Stimulated activated naive CD8-positive, alpha-beta T cell treated with anti-CD3 and anti-CD28 coated beads, Interleukin-15, amount 100 ng/mL, for 72 hours (primary cell): ENCODE results near the gene KCMF1.
"Not testable (repeated sequence)": the region's sequence is repeated elsewhere in the genome, so short reads cannot be mapped to it uniquely, and the experiment has no call there.

Experiments used
- ATAC-seq: fragments of 150-1000 bp; cut with Tn5 transposase; 2 replicates; pipeline ENCODE4 v1.10.0; 2021; ENCODE audit warnings: mild to moderate bottlenecking, moderate library complexity
- DNase-seq, 2 donors: peaks; one replicate each; pipeline ENCODE4 v3.0.0; 2021 to 2022
- H3K27ac Mint-ChIP-seq, 2 donors: one replicate each; pipeline ENCODE4 v1.8.0; 2022; ENCODE audit warnings: mild to moderate bottlenecking in 2 of 2, mixed read lengths in 2 of 2, moderate library complexity in 2 of 2
- H3K27me3 Mint-ChIP-seq: one replicate; pipeline ENCODE4 v1.8.0; 2022; ENCODE audit warnings: mixed read lengths
- H3K4me1 Mint-ChIP-seq: one replicate; pipeline ENCODE4 v1.8.0; 2022; ENCODE audit warnings: mild to moderate bottlenecking, mixed read lengths
- H3K4me3 Mint-ChIP-seq, 2 donors: one replicate each; pipeline ENCODE4 v1.8.0; 2022; ENCODE audit warnings: mild to moderate bottlenecking in 2 of 2, mixed read lengths in 2 of 2, moderate library complexity in 1 of 2
- H3K9me3 Mint-ChIP-seq, 2 donors: one replicate each; pipeline ENCODE4 v1.8.0; 2022; ENCODE audit warnings: mixed read lengths in 2 of 2

The KCMF1 gene

DNA sequence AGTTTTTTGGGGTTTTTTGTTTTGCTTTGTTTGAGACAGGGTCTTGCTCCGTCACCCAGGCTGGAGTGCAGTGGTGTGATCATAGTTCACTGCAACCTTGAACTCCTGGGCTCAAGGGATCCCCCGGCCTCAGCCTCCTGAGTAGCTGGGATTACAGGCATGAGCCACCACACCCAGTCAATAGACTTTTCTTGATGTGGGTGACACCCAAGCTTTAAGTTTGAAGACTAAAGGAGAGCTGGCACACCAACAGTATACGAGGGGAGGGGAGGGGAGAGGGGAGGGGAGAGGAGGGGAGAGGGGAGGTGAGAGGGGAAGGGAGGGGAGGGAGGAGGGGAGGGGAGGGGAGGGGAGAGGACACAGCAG lies 25.1 kb upstream of the KCMF1 start:
- not testable (repeated sequence) for ATAC-seq, H3K9me3 Mint-ChIP-seq, H3K27me3 Mint-ChIP-seq
- H3K4me3 Mint-ChIP-seq: peak overlapping the region; percentile 63 to 75
- peak in 1 of 2 donors; percentile 28 for DNase-seq
- peaks cover 63% of the 10 kb centered on the region for H3K4me1 Mint-ChIP-seq
- peak overlapping the region; percentile 85 to 93 for H3K27ac Mint-ChIP-seq

DNA sequence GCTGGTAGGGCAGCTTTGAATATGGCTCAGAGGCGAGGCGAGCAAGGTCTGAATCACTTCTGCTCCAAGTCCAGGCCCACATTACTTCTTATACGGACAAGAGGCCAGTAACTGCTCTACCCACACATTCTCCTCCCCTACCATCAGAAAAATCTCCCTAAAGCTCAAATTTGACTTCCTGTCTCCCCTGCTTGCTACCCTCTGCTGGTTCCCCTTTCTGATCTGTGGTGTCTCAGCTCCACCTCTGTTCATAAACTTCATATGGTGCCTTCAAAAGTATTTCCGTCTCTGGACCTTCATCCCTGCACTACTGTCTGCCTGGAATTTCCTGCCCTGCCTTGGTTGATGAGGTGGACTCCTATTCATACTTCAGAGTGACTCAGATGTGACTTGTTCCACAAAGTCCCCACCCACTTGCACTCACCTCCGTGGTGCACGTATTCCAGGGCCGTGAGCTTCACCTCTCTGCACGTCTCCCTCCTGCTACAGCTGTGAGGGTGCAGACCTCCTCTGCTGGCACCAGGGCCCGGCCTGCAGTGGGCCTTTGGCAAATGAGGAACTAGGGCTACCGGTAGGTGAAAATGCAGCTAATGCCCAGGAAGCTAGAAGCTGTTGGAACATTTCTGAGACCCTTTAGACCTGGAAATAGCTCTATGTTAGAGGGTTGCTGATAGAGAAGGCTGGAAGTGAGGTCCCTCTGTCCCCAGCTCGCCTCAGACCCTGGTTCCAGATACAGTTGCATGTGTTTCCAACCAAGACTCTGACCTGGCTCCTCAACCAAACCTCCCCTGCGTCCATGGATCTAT lies 24.6 kb upstream of the KCMF1 start:
- no peaks in the 10 kb centered on the region for H3K27me3 Mint-ChIP-seq
- peaks cover 60% of the 10 kb centered on the region for H3K4me1 Mint-ChIP-seq
- ATAC-seq: peak; percentile 93
- H3K9me3 Mint-ChIP-seq: no peaks in the 10 kb centered on the region
- peak overlapping the region; percentile 75 to 90 for H3K27ac Mint-ChIP-seq
- DNase-seq: peak; percentile 60 to 80
- peak overlapping the region; percentile 64 to 65 for H3K4me3 Mint-ChIP-seq

DNA sequence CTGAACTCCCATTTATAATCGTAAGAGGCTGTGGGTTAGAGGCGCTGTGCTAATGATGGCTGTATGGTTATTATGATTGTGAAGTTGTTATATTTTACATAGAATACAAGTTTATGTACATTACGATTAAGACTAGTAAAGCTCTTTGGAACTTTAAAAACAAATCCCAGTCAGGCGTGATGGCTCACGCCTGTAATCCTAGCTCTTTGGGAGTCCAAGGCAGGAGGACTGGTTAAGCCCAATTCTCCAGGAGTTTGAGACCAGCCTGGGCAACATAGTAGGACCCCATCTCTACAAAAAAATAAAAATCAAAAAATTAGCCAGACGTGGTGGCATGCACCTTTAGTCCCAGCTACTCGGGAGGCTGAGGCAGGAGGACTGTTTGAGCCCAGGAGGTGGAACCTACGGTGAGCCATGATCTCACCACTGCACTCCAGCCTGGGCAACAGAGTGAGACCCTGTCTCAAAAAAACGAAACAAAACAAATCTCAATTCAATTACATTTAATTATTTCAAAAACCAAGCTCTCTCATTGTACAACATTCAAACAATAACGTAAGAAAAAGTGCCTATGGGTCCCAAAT lies 23.9 kb upstream of the KCMF1 start:
- no peaks in the 10 kb centered on the region for H3K27me3 Mint-ChIP-seq
- ATAC-seq (no peak), DNase-seq (no peak)
- H3K9me3 Mint-ChIP-seq: no peaks in the 10 kb centered on the region
- peaks cover 54% of the 10 kb centered on the region for H3K4me1 Mint-ChIP-seq
- peak overlapping the region in 1 of 2 donors; percentile 31 for H3K27ac Mint-ChIP-seq
- H3K4me3 Mint-ChIP-seq: peak overlapping the region; percentile 64 to 65

DNA sequence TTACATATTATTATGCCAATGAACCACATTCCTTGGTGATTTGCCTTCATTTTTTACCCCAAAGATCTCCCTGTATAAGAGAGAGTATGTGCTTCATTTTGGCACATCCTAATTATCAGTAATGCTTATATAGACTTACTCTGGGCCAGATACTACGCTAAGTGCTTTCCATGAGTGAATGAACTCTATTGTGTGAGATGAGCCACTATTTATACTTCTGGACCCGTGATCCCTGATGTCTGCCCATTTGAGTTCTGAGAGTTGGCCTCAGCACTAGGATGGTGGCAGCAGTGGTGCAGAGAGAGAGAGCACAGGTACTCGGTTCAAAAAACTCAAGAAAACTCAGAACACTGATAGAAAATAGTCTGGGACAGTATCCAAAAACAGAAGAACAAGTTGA lies 17.4 kb upstream of the KCMF1 start:
- Mint-ChIP-seq H3K4me1 (peaks cover 9% of the 10 kb centered on the region), H3K27me3 (no peaks in the 10 kb centered on the region), H3K4me3 (no peak overlapping the region), H3K27ac (no peak overlapping the region), H3K9me3 (no peaks in the 10 kb centered on the region)
- ATAC-seq: no peak
- DNase-seq: no peak

DNA sequence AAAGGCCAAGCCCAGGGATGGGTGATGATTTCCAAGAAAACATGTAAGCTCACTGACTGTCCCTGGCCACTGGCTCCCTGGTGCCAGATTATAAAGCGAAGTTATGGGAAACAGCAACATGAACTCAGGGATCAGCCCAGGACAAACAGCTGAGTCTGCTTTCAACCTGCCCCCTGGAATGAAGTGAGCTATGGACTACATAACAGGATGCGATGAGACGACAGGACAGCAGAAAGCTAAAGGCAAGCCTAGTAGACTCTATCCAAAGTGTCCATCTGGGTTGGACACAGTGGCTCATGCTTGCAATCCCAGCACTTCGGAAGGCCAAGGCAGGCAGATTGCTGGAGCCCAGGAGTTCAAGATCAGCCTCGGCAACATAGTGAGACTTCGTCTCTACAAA lies 16.6 kb upstream of the KCMF1 start:
- Mint-ChIP-seq H3K27me3 (no peaks in the 10 kb centered on the region), H3K9me3 (no peaks in the 10 kb centered on the region), H3K4me3 (no peak overlapping the region), H3K4me1 (peaks cover 14% of the 10 kb centered on the region), H3K27ac (no peak overlapping the region)
- no peak for ATAC-seq
- no peak for DNase-seq

DNA sequence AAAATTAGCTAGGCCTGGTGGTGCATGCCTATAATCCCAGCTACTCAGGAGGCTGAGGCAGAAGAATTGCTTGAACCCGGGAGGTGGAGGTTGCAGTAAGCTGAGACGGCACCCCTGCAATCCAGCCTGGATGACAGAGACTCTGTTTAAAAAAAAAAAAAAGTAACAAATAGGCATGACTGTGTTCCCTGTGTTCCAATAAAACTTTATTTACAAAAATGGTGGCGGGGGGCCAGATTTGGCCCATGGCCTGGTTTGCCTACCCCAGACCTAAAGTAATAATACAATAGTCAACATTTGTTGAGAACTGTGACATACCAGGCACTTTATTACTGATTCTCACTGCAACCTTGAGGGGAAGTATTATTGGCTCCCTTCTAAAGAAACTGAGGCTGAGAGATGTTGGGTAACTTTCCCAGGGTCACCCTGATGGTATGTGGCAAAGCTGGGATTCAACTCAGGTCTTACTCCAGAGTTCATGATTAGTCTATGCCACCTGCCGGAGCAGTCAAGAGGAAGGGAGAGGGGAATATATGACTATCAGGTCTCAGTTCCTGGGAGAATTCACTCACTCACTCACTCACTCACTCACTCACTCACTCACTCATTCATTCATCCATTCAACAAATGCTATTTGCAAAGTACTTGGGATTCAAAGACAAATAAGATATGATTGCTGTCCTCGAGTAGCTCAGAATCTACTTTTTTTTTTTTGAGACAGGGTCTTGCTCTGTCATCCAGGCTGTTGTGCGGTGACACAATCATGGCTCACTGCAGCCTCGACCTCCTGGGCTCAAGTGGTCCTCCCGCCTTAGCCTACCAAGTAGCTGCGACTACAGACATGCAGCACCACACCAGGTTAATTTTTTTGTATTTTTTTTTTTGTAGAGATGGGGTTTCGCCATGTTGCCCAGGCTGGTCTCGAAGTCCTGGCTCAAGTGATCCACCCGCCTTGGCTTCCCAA lies 14.3 kb upstream of the KCMF1 start:
- DNase-seq (no peak), ATAC-seq (no peak)
- peak overlapping the region in 1 of 2 donors; percentile 48 for H3K27ac Mint-ChIP-seq
- no peaks in the 10 kb centered on the region for H3K9me3 Mint-ChIP-seq
- peaks cover 25% of the 10 kb centered on the region for H3K4me1 Mint-ChIP-seq
- H3K4me3 Mint-ChIP-seq: no peak overlapping the region
- no peaks in the 10 kb centered on the region for H3K27me3 Mint-ChIP-seq

DNA sequence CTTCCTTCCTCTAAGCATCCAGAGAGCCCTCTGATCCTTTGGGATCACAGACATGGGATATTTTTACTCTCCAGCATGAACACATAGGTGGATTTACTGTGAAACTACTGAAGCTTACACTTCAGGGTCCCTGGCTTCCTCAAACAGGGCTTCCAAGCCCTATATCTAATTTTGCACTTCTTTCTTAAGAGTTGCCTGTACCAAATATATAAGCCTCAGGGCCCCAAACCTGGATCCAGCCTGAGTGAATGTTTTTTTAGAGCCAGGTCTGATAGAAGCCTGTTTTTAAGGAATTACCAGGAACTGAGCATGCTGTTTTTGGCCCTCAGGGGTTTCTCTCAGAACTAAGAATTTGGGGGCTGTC lies 13.2 kb upstream of the KCMF1 start:
- peaks cover 26% of the 10 kb centered on the region for H3K4me1 Mint-ChIP-seq

DNA sequence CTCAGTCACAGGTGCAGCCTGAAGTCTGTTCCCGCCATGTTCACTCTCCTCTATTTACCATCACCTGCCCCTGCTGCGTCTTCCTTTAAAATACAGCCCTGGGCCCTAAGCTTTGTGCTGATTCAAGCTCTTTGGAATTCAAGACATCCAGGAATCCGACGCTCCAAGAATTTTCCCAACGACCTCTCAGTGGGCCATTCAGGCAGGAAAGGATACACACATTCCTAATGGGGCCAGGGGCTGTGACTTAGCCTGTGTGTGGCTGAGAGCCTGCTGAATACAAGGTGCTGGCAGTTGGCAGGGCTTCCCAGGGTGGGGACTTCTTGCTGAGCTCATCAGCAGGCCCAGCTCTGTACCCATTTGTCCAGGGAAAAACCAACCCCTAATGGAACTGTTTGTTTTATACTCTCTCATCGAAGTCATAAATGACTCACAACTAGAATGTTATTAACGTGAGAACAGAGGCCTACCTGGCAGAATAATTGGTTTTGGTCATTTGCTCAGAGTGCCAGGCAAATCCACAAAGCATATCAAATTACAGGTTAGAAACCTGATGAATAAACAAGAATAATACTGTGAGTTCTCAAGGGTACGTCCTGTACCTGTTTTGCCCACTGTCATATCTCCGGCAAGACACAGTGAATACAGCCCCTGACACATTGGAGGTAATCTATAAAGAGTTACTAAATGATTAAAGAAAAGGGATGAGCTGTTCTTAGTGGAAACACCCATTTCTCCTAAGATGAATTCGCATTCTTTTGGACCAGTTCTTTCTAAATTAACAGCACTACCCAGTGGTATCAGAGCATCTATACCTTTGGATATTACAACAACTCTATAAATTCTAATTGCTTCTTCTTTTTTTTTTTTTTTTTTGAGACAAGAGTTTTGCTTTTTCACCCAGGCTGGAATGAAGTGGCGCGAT lies 12.6 kb upstream of the KCMF1 start:
- Mint-ChIP-seq H3K27me3 (no peaks in the 10 kb centered on the region), H3K4me3 (no peak overlapping the region), H3K4me1 (peaks cover 33% of the 10 kb centered on the region), H3K9me3 (no peaks in the 10 kb centered on the region), H3K27ac (peak overlapping the region; percentile 27 to 40)
- no peak for DNase-seq
- peak; percentile 63 for ATAC-seq

More for the DNA sequence above, 13.2 kb upstream of the KCMF1 start:
- no peak overlapping the region for H3K4me3 Mint-ChIP-seq
- DNase-seq (no peak), ATAC-seq (no peak)
- no peaks in the 10 kb centered on the region for H3K9me3 Mint-ChIP-seq
- H3K27ac Mint-ChIP-seq: no peak overlapping the region
- no peaks in the 10 kb centered on the region for H3K27me3 Mint-ChIP-seq

DNA sequence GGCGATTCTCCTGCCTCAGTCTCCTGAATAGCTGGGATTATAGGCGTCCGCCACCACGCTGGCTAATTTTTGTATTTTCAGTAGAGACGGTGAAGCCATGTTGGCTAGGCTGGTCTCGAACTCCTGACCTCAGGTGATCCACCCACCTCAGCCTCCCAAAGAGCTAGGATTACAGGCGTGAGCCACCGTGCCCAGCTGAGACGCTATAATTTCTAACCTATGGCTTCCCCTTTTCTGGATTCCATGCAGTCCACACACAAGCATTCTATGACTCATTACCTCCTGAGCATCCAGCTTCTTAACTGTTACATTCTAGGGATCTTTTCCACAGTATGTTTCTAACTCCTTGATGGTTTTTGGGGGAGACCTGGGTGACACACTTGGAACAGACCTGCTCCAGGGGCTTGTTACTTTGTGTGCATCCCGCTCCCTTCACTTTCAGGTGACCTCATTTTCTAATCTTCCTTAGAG lies 11.8 kb upstream of the KCMF1 start:
- Mint-ChIP-seq H3K4me3 (no peak overlapping the region), H3K9me3 (no peaks in the 10 kb centered on the region), H3K4me1 (peaks cover 40% of the 10 kb centered on the region), H3K27ac (peak overlapping the region; percentile 19 to 31), H3K27me3 (no peaks in the 10 kb centered on the region)
- DNase-seq (no peak), ATAC-seq (no peak)

DNA sequence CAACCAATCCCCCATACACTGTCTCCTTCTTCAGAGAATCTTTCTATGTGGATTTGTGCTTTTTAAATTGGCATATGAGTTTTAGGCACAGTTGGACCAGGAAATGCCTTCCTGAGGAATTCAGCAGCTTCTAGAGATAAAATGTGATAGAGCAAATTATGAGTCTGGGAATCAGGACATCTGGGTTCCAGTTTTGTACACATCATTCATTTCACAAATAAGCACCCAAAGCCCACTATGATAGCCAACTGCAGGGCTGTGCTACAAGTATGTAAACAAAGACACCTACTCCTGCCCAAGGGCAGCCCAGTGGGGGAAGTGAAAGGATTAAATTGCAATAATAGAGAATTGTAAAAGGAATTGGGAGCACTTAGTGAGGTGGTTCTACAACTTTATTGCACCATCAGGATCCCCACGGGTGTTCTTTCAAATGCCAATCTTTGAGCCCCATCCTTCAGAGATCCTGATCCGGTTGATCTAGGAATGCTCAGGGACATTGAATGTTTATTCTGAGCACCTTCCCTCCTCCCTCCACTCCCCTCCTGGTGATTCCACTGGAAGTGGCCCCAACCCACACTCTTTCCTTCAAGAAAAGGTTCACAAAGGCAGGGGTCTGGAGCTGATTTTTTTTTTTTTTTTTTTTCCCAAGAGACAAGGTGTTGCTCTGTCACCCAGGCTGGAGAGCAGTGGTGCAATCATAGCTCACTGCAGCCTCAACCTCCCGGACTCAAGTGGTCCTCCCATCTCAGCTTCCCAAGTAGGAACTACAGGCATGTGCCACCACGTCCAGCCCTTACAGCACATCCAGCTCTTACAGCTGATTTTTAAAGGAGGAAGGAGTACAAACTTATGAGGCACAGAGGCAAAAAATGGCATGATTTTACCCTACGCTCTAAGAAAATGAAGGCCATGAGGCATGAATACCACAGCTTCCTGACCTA lies 11.1 kb upstream of the KCMF1 start:
- Mint-ChIP-seq H3K4me1 (peaks cover 45% of the 10 kb centered on the region), H3K27ac (peak overlapping the region; percentile 31 to 71)
- ATAC-seq: no peak

DNA sequence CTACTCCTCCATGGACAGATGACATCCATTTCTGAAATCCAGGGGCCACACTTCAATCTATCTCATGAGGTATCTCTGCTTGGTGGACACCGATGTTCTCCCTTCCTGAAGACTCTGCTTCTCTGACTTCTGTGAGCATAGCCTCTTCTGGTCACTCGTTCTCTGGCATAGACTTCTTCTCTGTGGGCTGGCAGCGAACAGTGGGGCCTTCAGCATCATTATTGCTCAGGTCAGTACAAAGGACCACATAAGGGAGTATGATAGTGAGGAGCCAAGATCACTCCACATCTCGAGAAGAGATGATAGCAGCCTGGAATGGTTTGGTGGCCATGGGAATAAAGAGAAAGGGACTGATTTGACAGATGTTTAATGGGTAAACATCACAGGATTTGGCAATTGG lies 8.0 kb upstream of the KCMF1 start:
- H3K27ac Mint-ChIP-seq: no peak overlapping the region
- no peak for ATAC-seq
- no peak overlapping the region for H3K4me3 Mint-ChIP-seq
- H3K4me1 Mint-ChIP-seq: peaks cover 59% of the 10 kb centered on the region
- no peak for DNase-seq
- no peaks in the 10 kb centered on the region for H3K9me3 Mint-ChIP-seq
- no peaks in the 10 kb centered on the region for H3K27me3 Mint-ChIP-seq

More for the DNA sequence above, 11.1 kb upstream of the KCMF1 start:
- no peak for DNase-seq
- Mint-ChIP-seq H3K4me3 (no peak overlapping the region), H3K27me3 (no peaks in the 10 kb centered on the region), H3K9me3 (no peaks in the 10 kb centered on the region)

DNA sequence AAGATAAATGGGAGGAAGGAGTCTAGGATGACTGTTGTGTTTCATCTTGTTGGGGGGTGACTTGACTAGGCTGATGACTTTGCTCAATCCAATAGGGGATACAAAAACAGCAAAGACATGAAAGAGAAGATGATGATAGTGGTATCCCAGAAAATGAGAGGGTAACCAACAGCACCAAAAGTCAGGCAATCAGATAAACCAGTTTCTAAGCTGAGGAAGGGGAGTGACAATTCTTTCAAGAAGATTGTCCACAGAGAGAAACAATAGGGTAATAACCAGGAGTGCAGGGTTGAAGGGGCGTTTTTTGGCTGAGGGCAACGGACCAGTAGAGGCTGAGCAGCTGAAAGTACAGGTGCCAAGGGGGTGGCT lies 7.7 kb upstream of the KCMF1 start:
- no peaks in the 10 kb centered on the region for H3K9me3 Mint-ChIP-seq
- DNase-seq: no peak
- H3K27me3 Mint-ChIP-seq: no peaks in the 10 kb centered on the region
- no peak for ATAC-seq
- H3K4me1 Mint-ChIP-seq: peaks cover 59% of the 10 kb centered on the region
- peak overlapping the region in 1 of 2 donors; percentile 16 for H3K27ac Mint-ChIP-seq
- no peak overlapping the region for H3K4me3 Mint-ChIP-seq

DNA sequence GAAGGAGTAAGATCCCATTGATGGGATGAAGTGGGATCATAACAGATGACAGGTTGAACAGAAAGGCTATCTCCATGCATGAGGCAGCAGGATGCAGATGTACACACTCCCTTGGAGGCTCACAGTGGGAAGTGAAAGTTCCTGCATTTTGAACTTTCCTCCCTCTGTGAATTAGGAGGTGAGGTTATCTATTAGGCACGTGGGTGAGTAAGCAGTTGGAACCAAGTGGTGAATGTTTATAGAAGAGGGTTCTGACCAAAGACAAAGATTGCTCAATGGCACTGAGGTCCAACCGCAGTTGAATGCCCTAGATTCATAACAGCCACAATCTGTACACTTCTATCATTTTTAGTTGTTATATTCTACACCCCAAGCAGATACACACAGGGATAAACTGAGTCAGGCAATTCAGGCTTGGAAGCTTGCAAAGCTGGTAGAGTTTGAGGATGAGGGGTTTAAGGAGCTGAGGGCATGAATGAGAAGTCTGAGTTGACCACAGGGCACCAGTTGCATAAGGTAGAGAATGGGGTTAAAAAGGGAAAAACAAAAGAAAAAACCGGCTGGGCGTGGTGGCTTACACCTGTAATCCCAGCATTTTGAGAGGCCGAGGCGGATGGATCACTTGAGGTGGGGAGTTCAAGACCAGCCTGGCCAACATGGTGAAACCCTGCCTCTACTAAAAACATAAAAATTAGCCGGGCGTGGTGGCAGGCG lies 7.1 kb upstream of the KCMF1 start:
- Mint-ChIP-seq H3K4me1 (peaks cover 64% of the 10 kb centered on the region), H3K9me3 (no peaks in the 10 kb centered on the region), H3K4me3 (no peak overlapping the region), H3K27me3 (no peaks in the 10 kb centered on the region), H3K27ac (no peak overlapping the region)
- no peak for ATAC-seq
- no peak for DNase-seq
